SU-DHL-6 (cell line): ENCODE results near the gene TMEM204.

Experiments used
- H2AFZ ChIP-seq: fragments of 200-600 bp; sonication (generic); 2 replicates; pipeline ENCODE4 v1.6.1; 2014; ENCODE audit warnings: low read depth, mild to moderate bottlenecking, moderate library complexity, mixed read lengths, antibody characterized with exemption, low read length; ENCODE audit not compliant: severe bottlenecking
- H3F3A ChIP-seq: fragments of 200-600 bp; shearing (Covaris generic); 2 replicates; pipeline ENCODE4 v1.6.0; 2016; ENCODE audit warnings: antibody characterized with exemption, mild to moderate bottlenecking; ENCODE audit not compliant: insufficient read depth
- H3K27ac ChIP-seq: fragments of 200-600 bp; sonication (generic); 2 replicates; pipeline ENCODE4 v1.5.1; 2016; ENCODE audit warnings: low read depth, mild to moderate bottlenecking, low read length, moderate library complexity, mixed read lengths
- H3K27me3 ChIP-seq: fragments of 200-600 bp; sonication (generic), shearing (Covaris generic); 2 replicates; pipeline ENCODE4 v1.6.0; 2014; ENCODE audit warnings: mild to moderate bottlenecking, low read length
- H3K36me3 ChIP-seq: fragments of 200-600 bp; sonication (generic); 2 replicates; pipeline ENCODE4 v1.6.1; 2014; ENCODE audit warnings: mild to moderate bottlenecking, low read length, mixed read lengths
- H3K4me2 ChIP-seq: fragments of 300-600, 200-600 bp; shearing (Covaris generic), sonication (generic); 2 replicates; pipeline ENCODE4 v1.6.0; 2014; ENCODE audit warnings: low read length, low read depth, mild to moderate bottlenecking; ENCODE audit not compliant: poor library complexity, severe bottlenecking
- H3K4me3 ChIP-seq: fragments of 200-600 bp; sonication (generic); 2 replicates; pipeline ENCODE4 v1.5.1; 2014; ENCODE audit warnings: antibody characterized with exemption, low read length, mild to moderate bottlenecking, mixed read lengths; ENCODE audit not compliant: insufficient read depth, poor library complexity, severe bottlenecking
- H3K79me2 ChIP-seq: fragments of 200-600 bp; sonication (generic); 2 replicates; pipeline ENCODE4 v1.6.1; 2014; ENCODE audit warnings: mild to moderate bottlenecking, low read length, moderate library complexity; ENCODE audit not compliant: insufficient read depth
- H3K9ac ChIP-seq: fragments of 200-600 bp; sonication (generic); 2 replicates; pipeline ENCODE4 v1.7.0; 2014; ENCODE audit warnings: mild to moderate bottlenecking, low read length
- H3K9me2 ChIP-seq: fragments of 200-600 bp; sonication (generic); replicated peaks from 2 replicates; pipeline ENCODE4 v1.6.1; 2014; ENCODE audit warnings: low read length; ENCODE audit not compliant: insufficient read depth
- H3K9me3 ChIP-seq: fragments of 200-600 bp; sonication (generic); 2 replicates; pipeline ENCODE4 v1.6.1; 2014; ENCODE audit warnings: low read length, mixed read lengths; ENCODE audit not compliant: insufficient read depth
- H4K20me1 ChIP-seq: fragments of 200-600 bp; sonication (generic); 2 replicates; pipeline ENCODE4 v1.6.1; 2014; ENCODE audit warnings: low read depth, mild to moderate bottlenecking, antibody characterized with exemption, low read length, moderate library complexity, mixed read lengths
- CTCF ChIP-seq: fragments of 200-600 bp; sonication (generic); IDR thresholded peaks from one replicate; pipeline ENCODE4 v1.5.1; 2017; ENCODE audit warnings: antibody characterized with exemption, mild to moderate bottlenecking, low read length, moderate library complexity; ENCODE audit not compliant: insufficient read depth, poor library complexity, severe bottlenecking
- EZH2phosphoT487 ChIP-seq: fragments of 200-600 bp; sonication (generic), shearing (Covaris generic); conservative IDR thresholded peaks from 2 replicates; pipeline ENCODE4 v1.6.1; 2018; ENCODE audit warnings: mild to moderate bottlenecking, antibody characterized with exemption, low read length, moderate library complexity, mixed read lengths

Gene TMEM204

GRCh38 chr16:1580256-1580655 lies 46.8 kb downstream of the TMEM204 start:
- H3K4me3 ChIP-seq: no peak overlapping the region
- no peak overlapping the region for H2AFZ ChIP-seq
- H3K4me2 ChIP-seq: no peak overlapping the region
- H3K79me2 ChIP-seq: no peaks in the 10 kb centered on the region
- H4K20me1 ChIP-seq: no peaks in the 10 kb centered on the region
- no peaks in the 10 kb centered on the region for H3K9me2 ChIP-seq
- H3K27me3 ChIP-seq: no peaks in the 10 kb centered on the region
- H3K27ac ChIP-seq: no peak overlapping the region
- no peaks in the 10 kb centered on the region for H3F3A ChIP-seq
- no peaks in the 10 kb centered on the region for H3K9me3 ChIP-seq
- no peaks in the 10 kb centered on the region for H3K36me3 ChIP-seq
- H3K9ac ChIP-seq: no peak overlapping the region
- TF ChIP-seq EZH2phosphoT487 (no peak), CTCF (no peak)

DNA sequence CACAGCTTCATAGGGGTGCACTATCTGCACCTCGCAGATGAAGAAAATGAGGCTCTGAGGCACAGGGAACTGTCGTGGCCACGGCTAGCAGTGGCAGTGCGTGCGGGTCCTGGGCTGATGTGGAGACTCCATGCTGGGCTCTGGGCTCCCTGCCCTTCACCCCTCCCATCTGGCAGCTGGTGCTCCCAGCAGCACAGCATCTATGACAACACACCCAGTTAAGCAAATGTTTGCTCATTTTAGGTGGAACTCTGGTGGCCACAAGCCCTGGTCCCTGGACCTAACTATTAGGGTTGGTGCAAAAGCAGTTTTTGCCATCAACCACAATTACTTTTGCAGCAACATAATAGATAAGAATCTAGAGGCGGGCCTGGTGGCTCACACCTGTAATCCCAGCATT lies 47.5 kb downstream of the TMEM204 start:
- no peaks in the 10 kb centered on the region for H3K36me3 ChIP-seq
- no peak overlapping the region for H3K4me2 ChIP-seq
- H2AFZ ChIP-seq: no peak overlapping the region

GRCh38 chr16:1581804-1582203 lies 48.3 kb downstream of the TMEM204 start:
- no peak for TF ChIP-seq EZH2phosphoT487
- no peak for TF ChIP-seq CTCF
- no peak overlapping the region for H3K9ac ChIP-seq
- no peak overlapping the region for H3K27ac ChIP-seq
- no peak overlapping the region for H3K4me3 ChIP-seq
- H3K79me2 ChIP-seq: no peaks in the 10 kb centered on the region
- no peaks in the 10 kb centered on the region for H3K36me3 ChIP-seq
- H3K9me3 ChIP-seq: no peaks in the 10 kb centered on the region
- H3K27me3 ChIP-seq: no peaks in the 10 kb centered on the region
- H2AFZ ChIP-seq: no peak overlapping the region
- H3K4me2 ChIP-seq: no peak overlapping the region
- H3K9me2 ChIP-seq: no peaks in the 10 kb centered on the region
- H3F3A ChIP-seq: no peaks in the 10 kb centered on the region
- no peaks in the 10 kb centered on the region for H4K20me1 ChIP-seq

More for the DNA sequence above, 47.5 kb downstream of the TMEM204 start:
- H3K9ac ChIP-seq: no peak overlapping the region
- no peaks in the 10 kb centered on the region for H4K20me1 ChIP-seq
- TF ChIP-seq EZH2phosphoT487 (no peak), CTCF (no peak)
- no peak overlapping the region for H3K27ac ChIP-seq
- no peaks in the 10 kb centered on the region for H3K79me2 ChIP-seq
- H3K9me2 ChIP-seq: no peaks in the 10 kb centered on the region
- no peaks in the 10 kb centered on the region for H3K27me3 ChIP-seq
- no peaks in the 10 kb centered on the region for H3K9me3 ChIP-seq
- no peak overlapping the region for H3K4me3 ChIP-seq
- no peaks in the 10 kb centered on the region for H3F3A ChIP-seq

- H3K4me3 ChIP-seq: no peak overlapping the region
- no peak for TF ChIP-seq EZH2phosphoT487
- TF ChIP-seq CTCF: no peak
- H3K79me2 ChIP-seq: no peaks in the 10 kb centered on the region
- H4K20me1 ChIP-seq: no peaks in the 10 kb centered on the region
- H3K27ac ChIP-seq: no peak overlapping the region
- H2AFZ ChIP-seq: no peak overlapping the region
- no peak overlapping the region for H3K9ac ChIP-seq
- no peaks in the 10 kb centered on the region for H3K36me3 ChIP-seq
- H3K4me2 ChIP-seq: no peak overlapping the region
- H3K9me2 ChIP-seq: no peaks in the 10 kb centered on the region
- no peaks in the 10 kb centered on the region for H3K27me3 ChIP-seq
- H3F3A ChIP-seq: no peaks in the 10 kb centered on the region
- no peaks in the 10 kb centered on the region for H3K9me3 ChIP-seq
These were observed 49.7 kb downstream of the TMEM204 start for GRCh38 chr16:1583180-1583579.
